Bone marrow (tissue), 2 donors: ENCODE results near the gene SMARCA2.
A peak's percentile ranks its signal among the peaks of the same experiment; 100 is the strongest.
"Not testable (repeated sequence)": the region's sequence is repeated elsewhere in the genome, so short reads cannot be mapped to it uniquely, and the experiment has no call there.

Experiments
- DNase-seq, 2 donors: peaks; one replicate each; lab custom pipeline; 2025; lab: John Stamatoyannopoulos, UW

Gene SMARCA2

GRCh38 chr9:2144619-2145018 is 129.5 kb downstream of the SMARCA2 start:
- no peak for DNase-seq

- DNase-seq = no peak
Observed at GRCh38 chr9:2145746-2146145, 130.6 kb downstream of the SMARCA2 start.

- not testable (repeated sequence) for DNase-seq
Observed at GRCh38 chr9:2146700-2147099, 131.6 kb downstream of the SMARCA2 start.

- DNase-seq = no peak
Observed at GRCh38 chr9:2150338-2150737, 135.2 kb downstream of the SMARCA2 start.

- DNase-seq = no peak
Observed at GRCh38 chr9:2151171-2151570, 136.0 kb downstream of the SMARCA2 start.

- no peak for DNase-seq
Observed at GRCh38 chr9:2152966-2153629, 138.0 kb downstream of the SMARCA2 start.

- no peak for DNase-seq
Observed at GRCh38 chr9:2153630-2154217, 138.6 kb downstream of the SMARCA2 start.

GRCh38 chr9:2154731-2155130 is 139.6 kb downstream of the SMARCA2 start:
- DNase-seq = peak in 1 of 2 donors; percentile 43

GRCh38 chr9:2155966-2156365 is 140.8 kb downstream of the SMARCA2 start:
- DNase-seq = no peak

GRCh38 chr9:2157277-2158110 is 142.3 kb downstream of the SMARCA2 start:
- DNase-seq = peak in 1 of 2 donors; percentile 7

- DNase-seq = peak in 1 of 2 donors; percentile 85
Observed at GRCh38 chr9:2158111-2158610, 143.0 kb downstream of the SMARCA2 start.

GRCh38 chr9:2158766-2159430 is 143.8 kb downstream of the SMARCA2 start:
- DNase-seq = no peak

- DNase-seq = no peak
Observed at GRCh38 chr9:2159521-2160454, 144.6 kb downstream of the SMARCA2 start.

GRCh38 chr9:2161661-2162060 is 146.5 kb downstream of the SMARCA2 start:
- no peak for DNase-seq

- no peak for DNase-seq
Observed at GRCh38 chr9:2163231-2163885, 148.2 kb downstream of the SMARCA2 start.

GRCh38 chr9:2164268-2164667 is 149.1 kb downstream of the SMARCA2 start:
- no peak for DNase-seq

GRCh38 chr9:2166203-2166602 is 151.1 kb downstream of the SMARCA2 start:
- no peak for DNase-seq

GRCh38 chr9:2169035-2169434 is 153.9 kb downstream of the SMARCA2 start:
- DNase-seq = no peak

- no peak for DNase-seq
Observed at GRCh38 chr9:2170722-2171121, 155.6 kb downstream of the SMARCA2 start.

- DNase-seq = no peak
Observed at GRCh38 chr9:2173170-2173569, 158.0 kb downstream of the SMARCA2 start.

- no peak for DNase-seq
Observed at GRCh38 chr9:2173861-2174260, 158.7 kb downstream of the SMARCA2 start.
